Natural killer cell treated with Interleukin-12 subunit alpha and Interleukin-12 subunit beta and Interleukin-15 and Interleukin-18, amount 100 ng/mL, for 72 hours (primary cell): ENCODE data around the gene SLCO3A1. TPM values are rescaled to one million over a fixed set of nuclear protein-coding genes. Genes with fewer than 3 reads are reported as not detected.
A peak's percentile ranks its signal among the peaks of the same experiment; 100 is the strongest.

Experiments used
- ATAC-seq, 2 donors: fragments of 150-1000 bp; cut with Tn5 transposase in 1 of 2; sonication (Bioruptor Pico), chemical (Tn5 transposase) in 1 of 2; 2 replicates each; pipeline ENCODE4 v1.10.0; 2021
- DNase-seq: peaks from one replicate; pipeline ENCODE4 v3.0.0; 2022; ENCODE audit warnings: low spot score
- H3K27ac Mint-ChIP-seq, 2 donors: 1 replicate in 1 of 2; 2 replicates in 1 of 2; pipeline ENCODE4 v1.8.0; 2022; ENCODE audit warnings: mixed read lengths in 2 of 2, mild to moderate bottlenecking in 1 of 2, moderate library complexity in 1 of 2
- H3K27me3 Mint-ChIP-seq, 2 donors: 1 replicate in 1 of 2; 2 replicates in 1 of 2; pipeline ENCODE4 v1.8.0; 2022; ENCODE audit warnings: mixed read lengths in 2 of 2
- H3K36me3 Mint-ChIP-seq: one replicate; pipeline ENCODE4 v1.8.0; 2022; ENCODE audit warnings: mixed read lengths
- H3K4me1 Mint-ChIP-seq, 2 donors: 1 replicate in 1 of 2; 2 replicates in 1 of 2; pipeline ENCODE4 v1.8.0; 2022; ENCODE audit warnings: low read depth in 2 of 2, mixed read lengths in 2 of 2, mild to moderate bottlenecking in 1 of 2
- H3K4me3 Mint-ChIP-seq: one replicate; pipeline ENCODE4 v1.8.0; 2022; ENCODE audit warnings: mixed read lengths
- H3K9me3 Mint-ChIP-seq: 2 replicates; pipeline ENCODE4 v1.8.0; 2022; ENCODE audit warnings: mixed read lengths
- total RNA-seq, 2 donors: library from RNA; stranded (reverse); gene quantifications; one replicate each; pipeline ENCODE4 v1.2.3, GENCODE V29; 2022

The SLCO3A1 gene
- total RNA-seq, 2 donors from 2014 or later, result 10.4 to 12.5 TPM

GRCh38 chr15:92132982-92133755 lies 279.7 kb downstream of the SLCO3A1 start:
- no peaks in the 10 kb centered on the region for H3K27me3 Mint-ChIP-seq
- H3K9me3 Mint-ChIP-seq, result no peaks in the 10 kb centered on the region
- H3K27ac Mint-ChIP-seq, result no peak overlapping the region
- no peak for DNase-seq
- H3K36me3 Mint-ChIP-seq, result peaks cover 16% of the 10 kb centered on the region
- ATAC-seq, result no peak
- H3K4me1 Mint-ChIP-seq, result peaks cover 6 to 7% of the 10 kb centered on the region in 2 donors
- H3K4me3 Mint-ChIP-seq, result no peak overlapping the region

- no peak overlapping the region for H3K27ac Mint-ChIP-seq
- H3K4me1 Mint-ChIP-seq, result peaks cover 0 to 3% of the 10 kb centered on the region in 2 donors
- H3K4me3 Mint-ChIP-seq, result no peak overlapping the region
- H3K9me3 Mint-ChIP-seq, result no peaks in the 10 kb centered on the region
- peaks cover 4% of the 10 kb centered on the region for H3K36me3 Mint-ChIP-seq
- no peaks in the 10 kb centered on the region for H3K27me3 Mint-ChIP-seq
- ATAC-seq (no peak), DNase-seq (no peak)
Measured at GRCh38 chr15:92140796-92141195, 287.3 kb downstream of the SLCO3A1 start.

- DNase-seq, result no peak
- ATAC-seq, result no peak
- Mint-ChIP-seq H3K27me3 (no peaks in the 10 kb centered on the region), H3K27ac (peak overlapping the region in 1 of 2 donors; percentile 28), H3K4me1 (peaks cover 0 to 6% of the 10 kb centered on the region in 2 donors), H3K9me3 (no peaks in the 10 kb centered on the region), H3K36me3 (no peaks in the 10 kb centered on the region), H3K4me3 (no peak overlapping the region)
Measured at GRCh38 chr15:92141607-92142006, 288.1 kb downstream of the SLCO3A1 start.

DNA sequence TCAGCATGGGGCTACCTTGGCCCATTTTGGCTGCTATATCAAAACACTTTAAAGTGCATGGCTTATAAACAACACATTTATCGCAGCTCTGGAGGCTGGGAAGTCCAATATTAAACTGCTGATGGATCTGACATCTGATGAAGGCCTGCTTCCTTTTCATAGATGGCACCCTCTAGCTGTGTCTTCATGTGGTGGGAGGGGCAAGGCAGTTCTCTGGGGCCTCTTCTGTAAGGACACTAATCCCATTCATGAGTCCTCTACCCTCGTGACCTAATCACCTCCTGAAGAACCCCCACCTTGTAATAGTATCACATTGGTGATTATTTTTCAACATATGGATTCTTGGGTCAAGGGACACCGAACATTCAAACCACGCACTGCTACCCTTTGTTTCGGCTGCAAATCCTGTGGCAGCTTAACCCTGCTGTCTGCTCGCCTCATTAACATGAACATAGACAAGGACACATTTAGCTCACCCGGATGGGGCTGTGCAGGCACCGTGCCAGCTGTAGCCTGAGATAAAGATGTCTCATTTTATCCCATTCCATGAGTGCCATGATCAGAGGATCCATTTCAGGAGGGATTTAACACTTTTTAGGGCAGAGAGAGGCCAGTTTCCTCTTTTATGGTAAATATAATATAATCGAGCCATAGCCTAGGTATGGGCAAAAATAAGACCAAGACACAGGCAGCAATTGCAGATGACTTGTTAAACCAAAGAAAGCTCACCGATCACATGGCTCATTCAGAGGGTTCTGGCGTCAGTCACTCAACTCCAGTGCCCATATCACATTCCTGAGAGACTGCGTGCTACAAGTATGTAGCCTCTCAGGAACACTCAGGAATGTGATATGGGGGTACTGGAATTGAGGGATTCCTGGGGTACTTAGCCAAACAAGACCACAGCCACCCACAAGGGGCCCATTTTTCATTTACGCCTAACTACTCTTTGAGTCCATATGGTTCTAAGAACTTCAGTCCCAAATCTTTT lies 289.0 kb downstream of the SLCO3A1 start:
- ATAC-seq (no peak), DNase-seq (no peak)
- no peaks in the 10 kb centered on the region for H3K27me3 Mint-ChIP-seq
- H3K36me3 Mint-ChIP-seq, result no peaks in the 10 kb centered on the region
- no peak overlapping the region for H3K27ac Mint-ChIP-seq
- H3K9me3 Mint-ChIP-seq, result no peaks in the 10 kb centered on the region
- no peak overlapping the region for H3K4me3 Mint-ChIP-seq
- peaks cover 0 to 6% of the 10 kb centered on the region in 2 donors for H3K4me1 Mint-ChIP-seq

DNA sequence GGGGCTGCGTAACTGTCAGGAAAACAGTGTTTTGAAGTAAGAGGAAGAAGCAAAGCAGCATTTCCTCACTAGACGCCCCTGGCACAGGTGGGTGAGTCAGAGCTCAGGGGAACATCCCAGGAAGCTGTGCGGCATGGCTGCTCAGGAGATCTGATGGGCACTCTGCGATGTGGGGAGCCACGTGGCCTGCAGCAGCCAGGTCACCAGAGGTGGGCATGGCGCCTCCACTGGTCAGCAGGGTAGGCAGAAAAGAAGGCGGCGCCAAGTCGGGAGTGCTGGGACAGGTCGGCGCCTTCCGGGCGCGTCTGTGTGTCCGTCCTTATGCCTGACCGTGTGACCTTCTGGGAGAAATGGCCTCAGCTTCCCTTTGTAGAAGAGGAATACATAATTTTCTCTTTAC lies 290.3 kb downstream of the SLCO3A1 start:
- H3K9me3 Mint-ChIP-seq, result no peaks in the 10 kb centered on the region
- DNase-seq, result no peak
- H3K4me3 Mint-ChIP-seq, result no peak overlapping the region
- no peaks in the 10 kb centered on the region for H3K36me3 Mint-ChIP-seq
- no peak for ATAC-seq
- H3K27ac Mint-ChIP-seq, result no peak overlapping the region
- H3K27me3 Mint-ChIP-seq, result no peaks in the 10 kb centered on the region
- peaks cover 0 to 6% of the 10 kb centered on the region in 2 donors for H3K4me1 Mint-ChIP-seq

- Mint-ChIP-seq H3K27ac (no peak overlapping the region), H3K4me1 (peaks cover 0 to 6% of the 10 kb centered on the region in 2 donors), H3K27me3 (no peaks in the 10 kb centered on the region), H3K4me3 (no peak overlapping the region), H3K9me3 (no peaks in the 10 kb centered on the region), H3K36me3 (peaks cover 5% of the 10 kb centered on the region)
- DNase-seq, result no peak
- ATAC-seq, result no peak
Measured at GRCh38 chr15:92146511-92147150, 293.1 kb downstream of the SLCO3A1 start.

DNA sequence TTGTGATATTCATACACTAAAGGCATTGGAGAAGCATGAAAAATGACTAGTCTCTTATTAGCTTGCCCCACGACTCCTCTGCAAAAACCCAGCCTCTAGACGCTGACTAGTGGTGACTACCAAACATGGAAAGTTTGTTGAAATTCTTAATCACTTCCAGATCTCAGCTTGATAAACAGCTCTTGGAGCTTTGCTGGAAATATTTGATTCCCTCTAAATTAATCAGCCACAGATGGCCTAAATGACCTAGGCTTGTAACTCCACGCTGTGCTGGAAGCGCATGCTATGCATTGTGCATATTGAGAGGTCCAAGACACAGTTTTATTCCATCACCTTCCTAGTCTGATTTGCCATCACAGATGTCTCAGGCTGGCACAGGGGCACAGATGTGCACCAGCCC lies 295.5 kb downstream of the SLCO3A1 start:
- Mint-ChIP-seq H3K36me3 (peaks cover 5% of the 10 kb centered on the region), H3K27ac (no peak overlapping the region), H3K4me3 (no peak overlapping the region), H3K27me3 (no peaks in the 10 kb centered on the region), H3K9me3 (no peaks in the 10 kb centered on the region), H3K4me1 (peaks cover 0 to 6% of the 10 kb centered on the region in 2 donors)
- DNase-seq, result no peak
- ATAC-seq, result peak in 1 of 2 donors; percentile 27

DNA sequence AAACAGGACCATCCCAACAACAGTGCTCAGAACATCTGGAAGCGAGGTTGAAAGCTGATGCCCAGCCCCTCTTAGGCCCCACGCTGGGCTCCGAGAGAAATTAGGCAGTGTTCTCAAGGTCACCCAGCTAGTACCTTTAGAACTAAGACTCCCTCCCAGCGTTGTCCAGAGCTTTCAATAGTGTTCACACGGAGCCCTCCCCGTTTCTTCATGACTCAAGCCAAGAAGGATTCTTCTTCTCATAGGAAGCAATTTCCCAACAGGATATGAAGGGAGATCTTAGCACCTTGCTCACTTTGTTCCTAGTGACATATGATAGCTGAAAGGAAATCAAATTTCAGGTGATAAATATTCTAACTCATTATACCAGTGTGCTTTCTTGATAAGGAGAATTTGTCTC lies 296.0 kb downstream of the SLCO3A1 start:
- peaks cover 9% of the 10 kb centered on the region for H3K36me3 Mint-ChIP-seq

DNA sequence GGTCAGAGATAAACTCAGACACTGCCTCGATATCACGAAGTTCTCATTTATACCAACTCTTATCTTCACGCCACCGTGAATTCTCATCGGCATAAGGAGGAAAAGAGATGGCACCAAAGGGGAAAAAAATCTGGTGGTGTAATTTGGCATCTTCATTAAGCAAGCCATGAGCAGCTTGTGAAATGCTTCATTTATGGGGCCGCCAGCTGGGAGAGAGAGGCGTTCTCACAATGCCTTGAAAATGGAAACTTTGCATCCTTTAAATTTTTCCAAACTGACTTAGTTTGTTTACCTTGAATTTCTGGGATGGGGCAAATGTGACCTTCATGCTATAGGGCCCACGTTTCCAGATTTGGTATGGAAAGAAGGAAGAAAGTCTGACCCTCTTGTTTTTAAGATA lies 297.7 kb downstream of the SLCO3A1 start:
- H3K4me1 Mint-ChIP-seq, result peaks cover 0 to 2% of the 10 kb centered on the region in 2 donors
- H3K27me3 Mint-ChIP-seq, result no peaks in the 10 kb centered on the region
- H3K9me3 Mint-ChIP-seq, result no peaks in the 10 kb centered on the region
- no peak overlapping the region for H3K27ac Mint-ChIP-seq
- DNase-seq (no peak), ATAC-seq (no peak)
- no peak overlapping the region for H3K4me3 Mint-ChIP-seq
- peaks cover 9% of the 10 kb centered on the region for H3K36me3 Mint-ChIP-seq

More for the DNA sequence above, 296.0 kb downstream of the SLCO3A1 start:
- no peaks in the 10 kb centered on the region for H3K27me3 Mint-ChIP-seq
- ATAC-seq (no peak), DNase-seq (no peak)
- no peak overlapping the region for H3K27ac Mint-ChIP-seq
- H3K4me3 Mint-ChIP-seq, result no peak overlapping the region
- no peaks in the 10 kb centered on the region for H3K9me3 Mint-ChIP-seq
- H3K4me1 Mint-ChIP-seq, result peaks cover 0 to 6% of the 10 kb centered on the region in 2 donors

DNA sequence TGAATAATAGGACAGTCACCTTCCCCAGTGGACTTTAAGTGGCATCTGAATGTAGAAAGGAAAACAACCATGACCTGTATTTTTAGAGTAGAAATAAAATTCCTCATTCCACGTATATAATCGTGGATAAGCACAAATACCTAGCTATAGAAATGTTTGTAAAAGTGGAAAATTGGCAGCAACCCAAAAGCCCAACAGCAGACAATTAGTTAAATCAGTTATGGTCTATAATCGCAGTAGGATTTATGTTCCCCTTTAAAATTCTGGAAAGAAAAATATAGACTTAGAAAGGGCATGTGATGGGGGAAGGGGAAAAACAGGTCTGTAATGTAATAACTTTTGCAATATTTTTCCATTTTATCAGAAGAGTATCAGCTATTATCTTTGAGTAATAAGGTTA lies 298.2 kb downstream of the SLCO3A1 start:
- ATAC-seq, result no peak
- no peak overlapping the region for H3K27ac Mint-ChIP-seq
- no peak overlapping the region for H3K4me3 Mint-ChIP-seq
- peaks cover 9% of the 10 kb centered on the region for H3K36me3 Mint-ChIP-seq
- H3K9me3 Mint-ChIP-seq, result no peaks in the 10 kb centered on the region
- H3K27me3 Mint-ChIP-seq, result no peaks in the 10 kb centered on the region
- no peak for DNase-seq
- no peaks in the 10 kb centered on the region for H3K4me1 Mint-ChIP-seq

- Mint-ChIP-seq H3K27ac (no peak overlapping the region), H3K27me3 (no peaks in the 10 kb centered on the region), H3K4me3 (no peak overlapping the region), H3K4me1 (peaks cover 2 to 3% of the 10 kb centered on the region in 2 donors), H3K9me3 (no peaks in the 10 kb centered on the region), H3K36me3 (peaks cover 9% of the 10 kb centered on the region)
- DNase-seq, result no peak
- ATAC-seq, result no peak
Measured at GRCh38 chr15:92152983-92153382, 299.5 kb downstream of the SLCO3A1 start.

DNA sequence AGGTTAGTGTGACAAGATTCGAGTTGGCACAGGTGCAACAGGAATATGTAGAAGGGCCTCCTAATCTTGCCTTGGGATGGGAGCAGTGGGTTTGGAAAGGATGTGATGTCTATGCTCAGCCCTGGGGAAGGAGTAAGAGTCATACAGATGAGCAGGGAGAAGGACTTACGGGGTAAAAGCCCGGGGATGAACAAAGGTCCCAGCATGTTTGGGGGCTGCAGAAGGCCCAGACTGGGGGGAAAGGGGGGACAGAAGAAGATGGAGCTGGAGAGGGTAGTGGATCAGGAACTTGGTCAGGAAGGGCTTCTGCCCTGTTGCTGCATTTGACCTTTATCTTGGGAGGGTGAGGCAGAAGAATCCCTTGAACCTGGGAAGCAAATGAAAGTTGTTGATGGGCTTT lies 300.1 kb downstream of the SLCO3A1 start:
- no peak overlapping the region for H3K4me3 Mint-ChIP-seq
- no peak overlapping the region for H3K27ac Mint-ChIP-seq
- H3K4me1 Mint-ChIP-seq, result peaks cover 9% of the 10 kb centered on the region in 2 donors
- ATAC-seq (no peak), DNase-seq (no peak)
- H3K27me3 Mint-ChIP-seq, result no peaks in the 10 kb centered on the region
- H3K36me3 Mint-ChIP-seq, result peaks cover 9% of the 10 kb centered on the region
- H3K9me3 Mint-ChIP-seq, result no peaks in the 10 kb centered on the region

DNA sequence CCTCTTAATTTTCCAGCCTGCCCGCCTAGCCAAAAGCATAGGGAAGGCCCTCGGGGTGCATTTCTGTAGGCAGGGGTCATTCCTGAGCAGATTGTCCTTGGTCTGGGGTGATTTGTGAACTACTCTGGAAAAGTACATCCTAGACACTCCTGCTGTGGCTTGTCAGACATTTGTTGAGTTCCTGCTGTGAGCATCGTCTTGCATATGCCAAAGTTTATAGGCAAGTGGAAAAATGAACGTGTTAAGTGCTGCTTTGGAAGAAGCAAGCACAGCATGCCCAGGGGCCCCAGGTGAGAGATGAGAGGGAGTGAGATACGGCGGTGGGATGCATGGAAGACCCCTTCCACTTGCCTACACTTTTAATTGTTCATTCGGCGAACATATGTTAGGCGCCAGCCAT lies 302.4 kb downstream of the SLCO3A1 start:
- H3K9me3 Mint-ChIP-seq, result no peaks in the 10 kb centered on the region
- DNase-seq (no peak), ATAC-seq (no peak)
- H3K27ac Mint-ChIP-seq, result no peak overlapping the region
- H3K27me3 Mint-ChIP-seq, result no peaks in the 10 kb centered on the region
- H3K36me3 Mint-ChIP-seq, result peaks cover 9% of the 10 kb centered on the region
- H3K4me3 Mint-ChIP-seq, result no peak overlapping the region
- H3K4me1 Mint-ChIP-seq, result peaks cover 12 to 14% of the 10 kb centered on the region in 2 donors
